Measurements from ENCODE around the gene CCNL2. TPM values are rescaled to one million over a fixed set of nuclear protein-coding genes. Genes with fewer than 3 reads are reported as not detected.
"Not testable (repeated sequence)": the region's sequence is repeated elsewhere in the genome, so short reads cannot be mapped to it uniquely, and the experiment has no call there.

Gene CCNL2
- total RNA-seq, 2 experiments from 2014 or later: 91.6 to 92.2 TPM

DNA sequence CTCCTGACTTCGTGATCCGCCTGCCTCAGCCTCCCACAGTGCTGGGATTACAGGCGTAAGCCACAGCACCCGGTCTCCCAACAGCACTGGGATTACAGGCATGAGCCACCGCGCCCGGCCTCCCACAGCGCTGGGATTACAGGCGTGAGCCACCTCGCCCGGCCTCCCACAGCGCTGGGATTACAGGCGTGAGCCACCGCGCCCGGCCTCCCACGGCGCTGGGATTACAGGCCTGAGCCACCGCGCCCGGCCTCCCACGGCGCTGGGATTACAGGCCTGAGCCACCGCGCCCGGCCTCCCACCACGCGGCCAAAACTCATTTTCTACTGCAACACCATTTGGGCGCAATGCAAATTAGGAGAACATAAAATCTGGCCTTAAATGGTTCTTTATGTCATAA is 13.8 kb downstream of the CCNL2 start:
- not testable (repeated sequence) for H3K27ac Mint-ChIP-seq, H3K9me3 Mint-ChIP-seq, H3K27me3 Mint-ChIP-seq, H3K4me1 Mint-ChIP-seq, H3K4me3 Mint-ChIP-seq, DNase-seq
- H3K36me3 Mint-ChIP-seq: peaks cover 23% of the 10 kb centered on the region

- no peaks in the 10 kb centered on the region for H3K27me3 Mint-ChIP-seq
- H3K36me3 Mint-ChIP-seq: peaks cover 6% of the 10 kb centered on the region
Observed at GRCh38 chr1:1381294-1381693, 17.8 kb downstream of the CCNL2 start.

GRCh38 chr1:1380860-1381259 is 18.3 kb downstream of the CCNL2 start:
- H3K4me1 Mint-ChIP-seq: peaks cover 5% of the 10 kb centered on the region
- no peak overlapping the region for H3K4me3 Mint-ChIP-seq
- H3K9me3 Mint-ChIP-seq: no peaks in the 10 kb centered on the region
- H3K36me3 Mint-ChIP-seq: peaks cover 4% of the 10 kb centered on the region
- no peak for DNase-seq
- no peak overlapping the region for H3K27ac Mint-ChIP-seq
- H3K27me3 Mint-ChIP-seq: no peaks in the 10 kb centered on the region

More at GRCh38 chr1:1381294-1381693, 17.8 kb downstream of the CCNL2 start:
- Mint-ChIP-seq H3K27ac (no peak overlapping the region), H3K4me3 (no peak overlapping the region), H3K9me3 (no peaks in the 10 kb centered on the region), H3K4me1 (peaks cover 4% of the 10 kb centered on the region)
- DNase-seq: no peak

DNA sequence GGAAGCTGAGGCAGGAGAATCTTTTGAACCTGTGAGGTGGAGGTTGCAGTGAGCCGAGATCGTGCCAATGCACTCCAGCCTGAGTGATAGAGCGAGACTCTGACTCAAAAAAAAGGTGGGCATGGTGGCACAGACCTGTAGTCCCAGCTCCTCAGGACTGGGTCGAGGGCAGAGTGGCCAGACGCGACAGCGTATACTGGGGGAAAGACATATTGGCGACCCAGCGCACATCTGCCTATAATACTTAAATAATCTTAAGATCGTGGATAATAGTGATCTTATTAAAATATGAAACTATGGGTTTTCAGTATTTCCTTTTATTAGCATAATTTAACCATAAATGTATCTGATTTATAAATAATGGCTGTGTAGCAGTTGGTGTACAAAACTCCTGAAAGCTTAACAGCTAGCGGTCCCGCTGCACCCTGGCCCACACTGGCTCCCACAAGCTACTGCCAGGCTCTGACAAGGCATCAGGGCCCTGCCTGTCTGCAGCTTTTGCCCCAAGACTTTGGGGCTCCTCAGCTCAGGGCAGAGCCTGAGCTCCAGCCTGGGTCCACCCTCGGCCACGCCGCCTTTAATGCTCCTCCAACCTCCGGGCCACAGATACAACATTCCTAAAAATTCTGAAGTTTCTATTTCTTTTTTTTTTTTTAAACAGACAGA is 21.5 kb downstream of the CCNL2 start:
- Mint-ChIP-seq H3K36me3 (peaks cover 5% of the 10 kb centered on the region), H3K27me3 (no peaks in the 10 kb centered on the region), H3K9me3 (no peaks in the 10 kb centered on the region), H3K4me3 (no peak overlapping the region), H3K27ac (no peak overlapping the region), H3K4me1 (peaks cover 14% of the 10 kb centered on the region)
- no peak for DNase-seq

DNA sequence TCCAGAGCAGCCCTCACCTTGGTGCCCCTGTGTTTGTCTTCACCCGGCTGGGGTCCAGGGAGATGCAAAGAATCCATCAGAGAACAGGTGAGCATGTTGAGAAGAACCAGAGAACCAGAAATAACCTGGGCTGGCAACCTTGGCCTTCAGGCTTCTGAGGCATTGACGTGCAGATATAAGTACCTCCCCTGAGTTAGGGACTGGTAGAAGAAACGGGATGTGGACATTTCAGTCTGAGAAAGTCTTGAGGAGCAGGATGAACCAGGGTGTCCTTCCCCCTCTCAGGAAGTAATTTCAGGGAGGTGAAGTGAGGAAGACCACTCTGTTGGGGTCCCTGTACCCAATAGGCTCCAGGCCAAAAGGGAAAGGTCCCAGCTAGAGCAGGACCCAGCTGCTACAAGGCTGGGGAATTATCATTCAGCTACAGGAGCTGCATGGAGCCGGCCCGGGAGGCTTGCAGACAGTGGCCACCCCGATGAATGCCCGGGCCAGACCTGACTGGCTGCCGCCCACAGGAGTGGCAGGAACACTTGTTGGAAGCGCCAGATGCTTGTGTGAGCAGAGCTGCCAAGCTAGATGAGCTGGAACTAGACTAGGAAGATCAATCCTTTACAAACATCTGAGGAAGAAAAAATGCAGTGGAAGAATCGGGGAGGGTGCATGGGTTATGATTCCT is 22.4 kb downstream of the CCNL2 start:
- no peak for DNase-seq
- Mint-ChIP-seq H3K4me1 (peaks cover 17% of the 10 kb centered on the region), H3K27me3 (no peaks in the 10 kb centered on the region), H3K36me3 (peaks cover 6% of the 10 kb centered on the region), H3K27ac (peak overlapping the region; percentile 62), H3K9me3 (no peaks in the 10 kb centered on the region), H3K4me3 (peak overlapping the region; percentile 89)

DNA sequence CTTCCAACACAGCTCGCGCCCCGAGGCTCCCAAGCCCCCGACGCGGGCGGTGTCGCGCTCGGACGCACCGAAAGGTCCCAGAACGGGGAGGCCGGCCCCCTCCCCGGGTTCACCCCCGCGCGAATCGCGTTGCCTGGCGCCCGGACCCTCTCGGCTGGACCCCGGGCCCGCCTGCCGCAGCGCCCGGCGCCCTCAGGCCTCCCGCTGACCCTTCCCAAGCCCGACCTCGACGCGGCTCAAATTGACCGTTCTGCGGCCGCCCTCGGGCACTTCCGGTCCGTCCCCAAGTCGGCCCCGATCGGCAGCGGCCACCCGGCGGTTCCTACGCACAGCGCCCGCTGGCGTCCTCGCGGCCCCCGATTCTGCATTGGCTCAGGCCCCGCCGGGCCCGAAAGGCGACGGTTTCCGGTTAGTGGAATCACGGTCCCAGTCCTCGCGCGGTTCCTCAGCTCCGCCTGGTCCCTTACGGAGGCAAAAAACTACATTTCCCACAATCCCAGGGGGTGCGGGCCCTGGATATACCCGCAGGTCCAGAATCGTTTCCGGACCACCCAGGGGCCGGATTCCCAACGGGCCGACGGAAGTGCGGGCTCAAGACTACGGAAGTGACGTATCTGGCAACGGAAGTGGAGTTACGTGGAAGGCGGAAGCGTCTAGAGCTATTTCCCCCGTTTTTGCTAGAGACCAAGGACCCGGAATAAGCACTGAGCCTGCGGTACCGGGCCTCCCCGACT is 24.0 kb downstream of the CCNL2 start, which contains the start of gene AURKAIP1:
AURKAIP1 (minus strand) TSS at position 279 of the 734 bp plus-strand sequence. CDS start 451 bp downstream, outside the sequence.
- peak within 1 kb of the TSS; percentile 89 for H3K4me3 Mint-ChIP-seq
- DNase-seq: peak; percentile 97
- peaks cover 21% of the 10 kb centered on the region for H3K4me1 Mint-ChIP-seq
- peaks cover 6% of the 10 kb centered on the region for H3K36me3 Mint-ChIP-seq
- H3K9me3 Mint-ChIP-seq: no peaks in the 10 kb centered on the region
- no peaks in the 10 kb centered on the region for H3K27me3 Mint-ChIP-seq
- peak within 1 kb of the TSS; percentile 95 for H3K27ac Mint-ChIP-seq

GRCh38 chr1:1374589-1374928 is 24.6 kb downstream of the CCNL2 start:
- no peak for DNase-seq
- H3K4me1 Mint-ChIP-seq: peaks cover 21% of the 10 kb centered on the region
- peaks cover 6% of the 10 kb centered on the region for H3K36me3 Mint-ChIP-seq
- H3K4me3 Mint-ChIP-seq: peak overlapping the region; percentile 89
- H3K9me3 Mint-ChIP-seq: no peaks in the 10 kb centered on the region
- peak overlapping the region; percentile 66 for H3K27ac Mint-ChIP-seq
- H3K27me3 Mint-ChIP-seq: no peaks in the 10 kb centered on the region

GRCh38 chr1:1373815-1374588 is 25.1 kb downstream of the CCNL2 start:
- DNase-seq: no peak
- Mint-ChIP-seq H3K36me3 (peaks cover 6% of the 10 kb centered on the region), H3K27ac (peak overlapping the region; percentile 66), H3K27me3 (no peaks in the 10 kb centered on the region), H3K4me3 (peak overlapping the region; percentile 89), H3K9me3 (no peaks in the 10 kb centered on the region), H3K4me1 (peaks cover 21% of the 10 kb centered on the region)

DNA sequence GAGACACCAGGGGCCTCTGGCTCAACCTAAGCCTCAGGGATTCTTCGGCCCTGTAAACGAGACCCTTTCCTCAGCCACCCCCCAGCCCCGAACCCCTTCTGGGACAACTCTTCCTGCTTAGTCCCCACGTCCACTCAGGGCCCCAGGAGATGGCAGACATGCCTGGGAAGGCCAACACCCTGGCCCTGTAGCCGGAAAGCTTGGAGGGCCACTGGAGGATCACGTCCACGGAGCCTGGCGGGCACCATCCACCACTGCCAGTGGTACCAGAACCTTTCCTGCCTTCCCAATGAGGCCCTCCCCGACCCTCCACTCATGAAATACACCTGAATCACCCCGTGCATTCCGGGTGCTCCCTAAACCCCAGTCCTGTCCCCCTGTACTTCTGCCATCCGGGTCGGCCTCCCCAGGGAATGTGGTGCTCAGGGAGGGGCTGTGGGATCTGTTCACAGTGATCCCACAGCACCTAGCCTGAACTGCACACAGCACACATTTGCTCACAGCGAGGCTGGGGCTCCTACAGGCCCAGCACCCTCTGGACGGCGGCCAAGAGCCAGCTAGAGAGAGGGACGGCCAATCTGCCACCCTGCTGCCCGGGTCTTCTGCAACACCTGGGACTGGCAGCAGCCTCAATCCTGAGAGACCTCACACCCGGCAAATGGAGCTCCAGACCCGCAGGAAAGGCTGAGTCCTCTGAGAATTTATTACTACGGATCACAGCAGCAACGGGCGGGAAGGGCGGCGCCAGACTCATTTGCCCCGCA is 25.9 kb downstream of the CCNL2 start:
- peaks cover 6% of the 10 kb centered on the region for H3K36me3 Mint-ChIP-seq
- peak overlapping the region; percentile 12 for H3K27ac Mint-ChIP-seq
- H3K9me3 Mint-ChIP-seq: no peaks in the 10 kb centered on the region
- DNase-seq: no peak
- H3K27me3 Mint-ChIP-seq: no peaks in the 10 kb centered on the region
- H3K4me1 Mint-ChIP-seq: peaks cover 21% of the 10 kb centered on the region
- peak overlapping the region; percentile 89 for H3K4me3 Mint-ChIP-seq

- Mint-ChIP-seq H3K36me3 (peaks cover 6% of the 10 kb centered on the region), H3K27me3 (no peaks in the 10 kb centered on the region), H3K4me3 (no peak overlapping the region), H3K4me1 (peaks cover 21% of the 10 kb centered on the region), H3K27ac (peak overlapping the region; percentile 42), H3K9me3 (no peaks in the 10 kb centered on the region)
- peak; percentile 81 for DNase-seq
Observed at GRCh38 chr1:1371746-1372711, 27.1 kb downstream of the CCNL2 start.

DNA sequence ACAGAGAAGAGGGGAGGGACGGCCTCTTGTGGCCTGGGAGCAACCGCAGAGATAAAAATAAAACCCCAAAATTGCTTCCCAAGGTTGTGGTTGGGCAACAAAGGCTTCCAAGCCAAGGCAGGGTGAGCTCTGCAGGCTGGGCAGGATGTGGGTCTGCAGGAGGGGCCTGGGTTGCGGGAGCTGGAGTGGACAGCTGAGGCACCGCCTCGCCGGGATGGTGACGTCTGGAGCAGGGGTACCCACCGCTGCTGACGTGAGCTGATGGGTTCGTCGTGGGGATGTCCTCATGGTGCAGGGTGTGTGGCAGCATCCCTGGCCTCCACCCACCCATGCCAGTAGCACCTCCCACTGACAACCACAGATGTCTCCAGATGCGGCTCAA is 27.8 kb downstream of the CCNL2 start:
- Mint-ChIP-seq H3K27me3 (no peaks in the 10 kb centered on the region), H3K4me3 (peak overlapping the region; percentile 9), H3K9me3 (no peaks in the 10 kb centered on the region), H3K27ac (no peak overlapping the region), H3K36me3 (peaks cover 4% of the 10 kb centered on the region), H3K4me1 (peaks cover 18% of the 10 kb centered on the region)
- peak; percentile 46 for DNase-seq

- DNase-seq: no peak
- Mint-ChIP-seq H3K9me3 (no peaks in the 10 kb centered on the region), H3K36me3 (peaks cover 4% of the 10 kb centered on the region), H3K27me3 (no peaks in the 10 kb centered on the region), H3K27ac (no peak overlapping the region), H3K4me3 (no peak overlapping the region), H3K4me1 (peaks cover 16% of the 10 kb centered on the region)
Observed at GRCh38 chr1:1370771-1371300, 28.3 kb downstream of the CCNL2 start.

- H3K4me3 Mint-ChIP-seq, H3K27ac Mint-ChIP-seq, H3K27me3 Mint-ChIP-seq, H3K9me3 Mint-ChIP-seq, DNase-seq, H3K36me3 Mint-ChIP-seq: not testable (repeated sequence)
- peaks cover 16% of the 10 kb centered on the region for H3K4me1 Mint-ChIP-seq
Observed at GRCh38 chr1:1370094-1370493, 29.0 kb downstream of the CCNL2 start.
